GM18498 (cell line): Measurements from ENCODE around the gene IFFO2.

Source experiments
- ATAC-seq: cut with Tn5 transposase; IDR thresholded peaks from one replicate; pipeline ENCODE4 v1.9.1; 2021; ENCODE audit warnings: mild to moderate bottlenecking, moderate library complexity; ENCODE audit not compliant: unreplicated experiment

The IFFO2 gene

DNA sequence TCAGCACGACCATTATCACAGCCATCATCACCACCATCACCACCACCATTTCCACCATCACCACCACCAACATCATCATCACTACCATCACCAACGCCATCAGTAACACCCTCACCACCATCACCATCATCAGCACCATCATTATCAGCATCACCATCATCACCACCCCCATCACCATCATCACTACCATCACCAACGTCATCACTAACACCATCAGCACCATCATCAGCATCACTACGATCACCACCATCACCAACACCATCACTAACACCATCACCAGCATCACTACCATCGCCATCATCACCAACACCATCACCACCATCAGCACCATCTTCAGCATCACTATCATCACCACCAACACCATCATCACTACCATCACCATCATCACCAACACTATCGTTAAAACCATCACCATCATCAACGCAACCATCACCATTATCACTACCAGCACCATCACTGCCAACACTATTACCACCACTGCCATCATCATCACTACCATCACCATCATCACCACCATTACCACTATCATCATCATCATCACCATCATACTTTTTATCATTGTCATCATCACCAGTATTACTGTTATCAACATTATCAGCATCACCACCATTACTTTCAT lies 98.3 kb downstream of the IFFO2 start:
- no peak for ATAC-seq

- no peak for ATAC-seq
Measured at GRCh38 chr1:18856435-18856834, 100.0 kb downstream of the IFFO2 start.

- ATAC-seq: no peak
Measured at GRCh38 chr1:18855573-18855972, 100.9 kb downstream of the IFFO2 start.

GRCh38 chr1:18854331-18855025 lies 102.0 kb downstream of the IFFO2 start:
- ATAC-seq: no peak
